Activated T-cell treated with anti-CD3 and anti-CD28 coated beads for 48 hours (primary cell): ENCODE measurements around the gene S100A7A.
"Not testable (repeated sequence)": the region's sequence is repeated elsewhere in the genome, so short reads cannot be mapped to it uniquely, and the experiment has no call there.

Experiments
- DNase-seq: peaks from one replicate; pipeline ENCODE4 v3.0.0-alpha.2; 2020; ENCODE audit warnings: low read depth

S100A7A gene

GRCh38 chr1:153459655-153460054 lies 43.3 kb downstream of the S100A7A start:
- no peak for DNase-seq

GRCh38 chr1:153460551-153460950 lies 44.2 kb downstream of the S100A7A start, which contains the start of gene S100A7:
Gene S100A7 (minus strand): TSS chr1:153460651. CDS start chr1:153459013, 1,638 bp downstream.
- DNase-seq, result no peak

- not testable (repeated sequence) for DNase-seq
These were observed 46.4 kb downstream of the S100A7A start for GRCh38 chr1:153462741-153463140.

GRCh38 chr1:153465811-153466636 lies 49.7 kb downstream of the S100A7A start:
- DNase-seq, result peak; percentile 67

- DNase-seq, result no peak
These were observed 50.6 kb downstream of the S100A7A start for GRCh38 chr1:153466908-153467307.

- DNase-seq, result no peak
These were observed 54.4 kb downstream of the S100A7A start for GRCh38 chr1:153470707-153471106.
